CD14-positive monocyte (primary cell): ENCODE results near the gene GLYATL2. TPM values are rescaled to one million over a fixed set of nuclear protein-coding genes. Genes with fewer than 3 reads are reported as not detected.
A peak's percentile ranks its signal among the peaks of the same experiment; 100 is the strongest.

Source experiments
- DNase-seq, 3 donors: peaks; one replicate each; pipeline ENCODE4 v3.0.0-alpha.2; 2011 to 2022
- H2AFZ ChIP-seq: 2 replicates; pipeline ENCODE4 v1.6.0; 2012; ENCODE audit warnings: mild to moderate bottlenecking, low read depth, low read length, inconsistent platforms; ENCODE audit not compliant: insufficient read depth, poor library complexity, severe bottlenecking
- H3K27ac ChIP-seq, 2 donors: 1 replicate in 1 of 2; 2 replicates in 1 of 2; pipeline ENCODE4 v1.5.1; 2012 to 2013; ENCODE audit warnings: low read length in 2 of 2, control low read depth in 1 of 2, inconsistent platforms in 1 of 2, low read depth in 1 of 2, mild to moderate bottlenecking in 1 of 2
- H3K27me3 ChIP-seq, 2 donors: one replicate each; pipeline versions ENCODE4 v1.6.0 to v1.6.1; 2011 to 2013; ENCODE audit warnings: low read length in 2 of 2; ENCODE audit not compliant: control insufficient read depth in 2 of 2, insufficient read depth in 2 of 2
- H3K36me3 ChIP-seq, 2 donors: replicated peaks in 1 of 2; 1 replicate in 1 of 2; 2 replicates in 1 of 2; pipeline versions ENCODE4 v1.5.1 to v1.6.1; 2012 to 2013; ENCODE audit warnings: low read length in 2 of 2, control low read depth in 1 of 2, inconsistent platforms in 1 of 2, mild to moderate bottlenecking in 1 of 2; ENCODE audit not compliant: insufficient read depth in 2 of 2, control insufficient read depth in 1 of 2
- H3K4me1 ChIP-seq, 2 donors: 1 replicate in 1 of 2; 2 replicates in 1 of 2; pipeline versions ENCODE4 v1.5.1 to v1.6.1; 2012 to 2013; ENCODE audit warnings: low read length in 2 of 2, control low read depth in 1 of 2, inconsistent platforms in 1 of 2, mild to moderate bottlenecking in 1 of 2, moderate library complexity in 1 of 2; ENCODE audit not compliant: insufficient read depth in 2 of 2, control insufficient read depth in 1 of 2
- H3K4me2 ChIP-seq: replicated peaks from 2 replicates; pipeline ENCODE3; 2012; ENCODE audit warnings: low read length, moderate library complexity, mild to moderate bottlenecking; ENCODE audit not compliant: poor library complexity, severe bottlenecking; ENCODE audit errors: extremely low read depth
- H3K4me3 ChIP-seq, 3 experiments: fragments of 200-600 bp in 1 of 3; sonication (generic) in 1 of 3; replicated peaks in 1 of 3; 1 replicate in 2 of 3; 2 replicates in 1 of 3; pipeline ENCODE4 v1.5.1; 2011 to 2013; ENCODE audit warnings: low read length in 3 of 3, mild to moderate bottlenecking in 3 of 3, control low read depth in 2 of 3, low read depth in 2 of 3, inconsistent platforms in 1 of 3, moderate library complexity in 1 of 3
- H3K79me2 ChIP-seq: 2 replicates; pipeline ENCODE4 v1.6.0; 2012; ENCODE audit warnings: mild to moderate bottlenecking, control low read depth, inconsistent platforms, low read length, moderate library complexity; ENCODE audit not compliant: insufficient read depth
- H3K9ac ChIP-seq: 2 replicates; pipeline ENCODE4 v1.6.0; 2017; ENCODE audit warnings: low read length, mild to moderate bottlenecking; ENCODE audit not compliant: insufficient read depth, poor library complexity, severe bottlenecking
- H3K9me3 ChIP-seq, 2 donors: replicated peaks in 1 of 2; 1 replicate in 1 of 2; 2 replicates in 1 of 2; pipeline versions ENCODE4 v1.5.1 to v1.6.1; 2012 to 2013; ENCODE audit warnings: low read length in 2 of 2, control low read depth in 1 of 2; ENCODE audit not compliant: control insufficient read depth in 1 of 2, insufficient read depth in 1 of 2
- H4K20me1 ChIP-seq: 2 replicates; pipeline ENCODE4 v1.6.0; 2012; ENCODE audit warnings: mild to moderate bottlenecking, low read length, control low read depth, moderate library complexity; ENCODE audit not compliant: insufficient read depth
- H3K27ac Mint-ChIP-seq, 7 donors: one replicate each; pipeline ENCODE4 v1.8.0; 2020; ENCODE audit warnings: mild to moderate bottlenecking in 7 of 7, mixed read lengths in 7 of 7, moderate library complexity in 6 of 7, inconsistent platforms in 2 of 7
- H3K27me3 Mint-ChIP-seq, 3 donors: one replicate each; pipeline ENCODE4 v1.8.0; 2021 to 2022; ENCODE audit warnings: low read depth in 3 of 3, mild to moderate bottlenecking in 3 of 3, mixed read lengths in 3 of 3, moderate library complexity in 3 of 3, inconsistent platforms in 1 of 3
- H3K36me3 Mint-ChIP-seq, 2 donors: one replicate each; pipeline ENCODE4 v1.8.0; 2020; ENCODE audit warnings: mixed read lengths in 2 of 2, inconsistent platforms in 1 of 2, mild to moderate bottlenecking in 1 of 2
- H3K4me1 Mint-ChIP-seq: one replicate; pipeline ENCODE4 v1.8.0; 2020; ENCODE audit warnings: mild to moderate bottlenecking, mixed read lengths
- H3K4me3 Mint-ChIP-seq, 2 donors: one replicate each; pipeline ENCODE4 v1.8.0; 2020; ENCODE audit warnings: mild to moderate bottlenecking in 2 of 2, mixed read lengths in 2 of 2, moderate library complexity in 1 of 2
- H3K9me3 Mint-ChIP-seq, 7 donors: one replicate each; pipeline ENCODE4 v1.8.0; 2020 to 2022; ENCODE audit warnings: mixed read lengths in 7 of 7, mild to moderate bottlenecking in 6 of 7, moderate library complexity in 6 of 7, inconsistent platforms in 2 of 7
- WGBS: methylation state at CpG from one replicate; pipeline ENCODE4 v1.1.5; 2013; ENCODE audit warnings: missing lambda C conversion rate; ENCODE audit not compliant: insufficient coverage; 5-methylcytosine and 5-hydroxymethylcytosine counted together
- intact Hi-C, 2 donors: fragments of 100-400 bp; cut with micrococcal nuclease; formaldehyde crosslinking; loops; one replicate each; pipeline versions ENCODE4 v1.15.0 to v1.15.1; 2023
- polyA plus RNA-seq, 3 donors: library from polyadenylated mRNA; depleted of rRNA in 1 of 3; unstranded in 2 of 3; stranded (reverse) in 1 of 3; fragments of 300-500 nt in 2 of 3; fragments of >200 nt in 1 of 3; fragmentation: Illumina TruSeq in 2 of 3; gene quantifications; 1 replicate in 2 of 3; 2 replicates in 1 of 3; pipeline ENCODE4 v1.2.3, GENCODE V29; 2012 to 2021
- TF ChIP-seq, protein P1 (sequence below): fragments of 200-600 bp; IDR thresholded peaks from one replicate; pipeline ENCODE4 v1.8.0; 2022; ENCODE audit warnings: antibody characterized with exemption, mild to moderate bottlenecking

The GLYATL2 gene
- polyA plus RNA-seq, 3 donors = not detected

DNA sequence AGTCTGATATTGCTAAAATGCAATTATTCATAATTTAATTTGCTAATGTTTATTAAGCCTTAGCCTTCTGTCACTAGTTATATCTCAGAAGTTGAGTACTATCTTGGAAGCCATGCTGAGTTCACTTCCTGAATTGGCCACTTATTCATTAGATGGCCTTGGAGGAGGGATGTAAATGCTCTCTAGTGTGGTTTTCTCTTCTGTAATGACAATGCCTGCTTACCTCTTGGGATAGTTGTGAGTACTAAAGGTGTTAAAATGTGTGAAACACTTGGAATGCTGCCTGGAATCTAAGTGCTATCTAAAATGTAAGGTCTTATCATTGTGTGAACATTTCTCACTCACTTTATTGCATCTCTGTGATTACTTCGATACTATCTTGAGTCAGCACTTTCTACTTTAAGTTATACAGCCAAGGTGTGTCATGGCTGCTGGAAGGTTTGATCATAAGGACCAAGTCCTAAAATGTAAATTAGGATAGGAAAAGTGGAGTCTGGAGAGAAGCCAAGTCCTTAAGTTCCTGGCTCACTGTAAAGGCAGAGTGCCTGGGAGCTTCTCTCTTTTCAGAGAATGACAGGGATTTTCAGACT is 12.4 kb downstream of the GLYATL2 start:
- WGBS = no CpG with 5 or more reads among the region's 1 CpG

DNA sequence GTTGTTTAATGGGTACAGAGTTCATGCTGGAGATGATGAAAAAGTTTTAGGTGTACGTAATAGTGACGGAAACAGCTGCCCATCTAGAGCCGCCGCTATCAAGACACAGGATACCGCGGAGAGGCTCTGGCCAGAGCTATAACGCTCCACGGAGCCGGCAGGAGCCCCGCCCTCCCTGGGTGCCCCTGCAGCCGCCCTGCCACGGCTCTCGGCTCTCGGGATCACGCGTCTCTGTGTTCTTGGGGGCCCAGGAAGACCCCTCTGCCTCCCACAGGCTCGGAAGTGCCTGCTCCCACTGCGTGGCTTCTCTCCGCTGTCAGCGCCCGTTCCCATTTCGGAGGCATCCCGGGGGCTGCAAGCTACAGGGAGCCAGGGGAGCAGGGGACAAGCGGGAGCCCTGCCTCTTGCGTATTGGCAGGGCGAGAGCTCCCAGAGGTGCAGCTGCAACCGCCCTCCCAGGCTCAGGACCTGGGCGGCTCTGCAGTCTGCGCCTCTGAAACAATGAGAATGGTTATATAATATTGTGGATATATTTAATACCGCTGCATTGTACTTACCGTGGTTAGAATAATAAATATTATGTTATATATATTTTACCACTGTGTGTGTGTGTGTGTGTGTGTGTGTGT is 13.7 kb downstream of the GLYATL2 start:
- TF ChIP-seq, protein P1, sequence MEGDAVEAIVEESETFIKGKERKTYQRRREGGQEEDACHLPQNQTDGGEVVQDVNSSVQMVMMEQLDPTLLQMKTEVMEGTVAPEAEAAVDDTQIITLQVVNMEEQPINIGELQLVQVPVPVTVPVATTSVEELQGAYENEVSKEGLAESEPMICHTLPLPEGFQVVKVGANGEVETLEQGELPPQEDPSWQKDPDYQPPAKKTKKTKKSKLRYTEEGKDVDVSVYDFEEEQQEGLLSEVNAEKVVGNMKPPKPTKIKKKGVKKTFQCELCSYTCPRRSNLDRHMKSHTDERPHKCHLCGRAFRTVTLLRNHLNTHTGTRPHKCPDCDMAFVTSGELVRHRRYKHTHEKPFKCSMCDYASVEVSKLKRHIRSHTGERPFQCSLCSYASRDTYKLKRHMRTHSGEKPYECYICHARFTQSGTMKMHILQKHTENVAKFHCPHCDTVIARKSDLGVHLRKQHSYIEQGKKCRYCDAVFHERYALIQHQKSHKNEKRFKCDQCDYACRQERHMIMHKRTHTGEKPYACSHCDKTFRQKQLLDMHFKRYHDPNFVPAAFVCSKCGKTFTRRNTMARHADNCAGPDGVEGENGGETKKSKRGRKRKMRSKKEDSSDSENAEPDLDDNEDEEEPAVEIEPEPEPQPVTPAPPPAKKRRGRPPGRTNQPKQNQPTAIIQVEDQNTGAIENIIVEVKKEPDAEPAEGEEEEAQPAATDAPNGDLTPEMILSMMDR = no peak
- Histone ChIP-seq H3K4me3 (peak overlapping the region in 1 of 3 experiments; percentile 25), H3K4me1 (no peaks in the 10 kb centered on the region), H2AFZ (no peak overlapping the region), H3K9ac (no peak overlapping the region), H3K9me3 (peaks cover 0 to 8% of the 10 kb centered on the region in 2 donors), H3K79me2 (no peaks in the 10 kb centered on the region), H4K20me1 (no peaks in the 10 kb centered on the region), H3K36me3 (no peaks in the 10 kb centered on the region), H3K27ac (no peak overlapping the region), H3K4me2 (peak overlapping the region; percentile 37), H3K27me3 (peaks cover 0 to 3% of the 10 kb centered on the region in 2 donors)
- Mint-ChIP-seq H3K27ac (no peak overlapping the region), H3K9me3 (peaks cover 0 to 19% (median 6%) of the 10 kb centered on the region in 7 donors), H3K27me3 (peaks cover 0 to 6% (median 2%) of the 10 kb centered on the region in 3 donors), H3K4me1 (peaks cover 3% of the 10 kb centered on the region), H3K4me3 (peak overlapping the region; percentile 51 to 61), H3K36me3 (no peaks in the 10 kb centered on the region)
- no peak for DNase-seq
- intact Hi-C loops = no loop called here
- WGBS = 60% methylated on average over 20 of the region's 31 CpGs

More for the DNA sequence above, 12.4 kb downstream of the GLYATL2 start:
- peaks cover 3% of the 10 kb centered on the region for H3K4me1 Mint-ChIP-seq
- Histone ChIP-seq H3K27ac (no peak overlapping the region), H3K9ac (no peak overlapping the region), H3K4me3 (no peak overlapping the region), H2AFZ (no peak overlapping the region), H3K27me3 (peaks cover 0 to 3% of the 10 kb centered on the region in 2 donors), H3K4me1 (no peaks in the 10 kb centered on the region), H3K4me2 (no peak overlapping the region), H3K36me3 (no peaks in the 10 kb centered on the region), H3K79me2 (no peaks in the 10 kb centered on the region), H3K9me3 (peaks cover 0 to 8% of the 10 kb centered on the region in 2 donors), H4K20me1 (no peaks in the 10 kb centered on the region)
- no peak overlapping the region for H3K27ac Mint-ChIP-seq
- H3K4me3 Mint-ChIP-seq = no peak overlapping the region
- TF ChIP-seq, protein P1 = no peak
- peaks cover 0 to 6% (median 2%) of the 10 kb centered on the region in 3 donors for H3K27me3 Mint-ChIP-seq
- intact Hi-C loops = no loop called here
- H3K36me3 Mint-ChIP-seq = no peaks in the 10 kb centered on the region
- no peak for DNase-seq
- H3K9me3 Mint-ChIP-seq = peaks cover 0 to 16% (median 6%) of the 10 kb centered on the region in 7 donors
